Activated T-cell treated with anti-CD3 and anti-CD28 coated beads, Interleukin-2, amount 50 U/mL, for 1 hour (primary cell): ENCODE data around the gene ZNF407.

Experiments used
- DNase-seq: peaks from one replicate; pipeline ENCODE4 v3.0.0-alpha.2; 2020

ZNF407 gene

DNA sequence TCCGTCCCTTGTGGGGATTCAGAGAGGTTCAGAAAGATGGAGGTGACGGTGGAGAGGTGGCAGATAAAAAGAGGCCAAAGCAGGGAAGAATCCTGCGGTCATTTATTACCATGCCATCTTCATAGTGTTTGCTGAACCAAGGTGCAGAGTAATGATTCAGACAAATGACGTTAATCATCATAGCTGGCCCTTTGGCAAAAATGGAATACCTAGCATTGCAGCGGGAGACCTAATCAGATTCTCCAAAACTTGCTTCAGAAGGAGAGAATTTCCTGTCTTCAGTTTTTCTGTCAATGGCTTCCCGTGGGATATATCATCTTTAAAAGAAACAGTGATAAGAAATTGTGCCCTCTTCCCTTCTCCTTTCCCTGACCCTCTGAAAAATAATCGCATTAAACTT is 435.8 kb downstream of the ZNF407 start:
- DNase-seq, result no peak

DNA sequence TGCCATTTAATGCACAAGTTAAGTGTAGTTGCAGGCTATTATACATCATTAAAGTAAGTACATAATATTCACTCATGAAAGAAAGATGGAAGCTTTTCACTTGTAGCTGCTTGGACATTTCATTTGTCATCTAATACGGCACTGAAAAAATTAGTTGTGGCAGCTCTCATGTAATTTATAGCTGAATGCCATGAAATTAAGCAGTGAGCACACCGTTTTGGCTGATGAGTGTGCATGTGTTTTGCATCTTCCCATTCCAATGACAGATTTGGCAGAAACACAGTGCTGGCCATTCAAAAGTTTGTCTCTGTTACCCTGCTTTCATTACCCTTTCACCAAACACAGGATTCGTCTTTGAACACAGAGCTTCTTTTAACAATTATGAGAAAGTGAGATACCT is 437.3 kb downstream of the ZNF407 start:
- no peak for DNase-seq

DNA sequence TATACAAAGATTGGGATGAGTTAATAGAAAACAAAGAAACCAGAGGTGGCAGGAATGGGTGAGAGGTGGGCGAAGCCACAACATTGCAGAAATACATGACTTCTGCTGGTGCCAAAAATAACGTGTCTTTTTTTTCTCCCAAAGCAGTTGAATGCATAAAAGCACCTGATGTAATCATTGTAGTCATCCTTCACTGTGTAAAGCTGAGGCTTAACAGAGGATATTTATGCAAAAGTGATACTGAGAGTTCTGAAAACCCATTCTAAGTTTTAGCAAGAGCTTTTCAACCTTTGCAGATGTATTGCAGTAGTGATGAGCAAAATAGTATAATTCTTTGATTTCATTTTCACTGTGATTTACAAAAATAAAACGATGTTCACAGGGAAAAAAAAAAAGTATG is 438.3 kb downstream of the ZNF407 start:
- DNase-seq, result no peak

DNA sequence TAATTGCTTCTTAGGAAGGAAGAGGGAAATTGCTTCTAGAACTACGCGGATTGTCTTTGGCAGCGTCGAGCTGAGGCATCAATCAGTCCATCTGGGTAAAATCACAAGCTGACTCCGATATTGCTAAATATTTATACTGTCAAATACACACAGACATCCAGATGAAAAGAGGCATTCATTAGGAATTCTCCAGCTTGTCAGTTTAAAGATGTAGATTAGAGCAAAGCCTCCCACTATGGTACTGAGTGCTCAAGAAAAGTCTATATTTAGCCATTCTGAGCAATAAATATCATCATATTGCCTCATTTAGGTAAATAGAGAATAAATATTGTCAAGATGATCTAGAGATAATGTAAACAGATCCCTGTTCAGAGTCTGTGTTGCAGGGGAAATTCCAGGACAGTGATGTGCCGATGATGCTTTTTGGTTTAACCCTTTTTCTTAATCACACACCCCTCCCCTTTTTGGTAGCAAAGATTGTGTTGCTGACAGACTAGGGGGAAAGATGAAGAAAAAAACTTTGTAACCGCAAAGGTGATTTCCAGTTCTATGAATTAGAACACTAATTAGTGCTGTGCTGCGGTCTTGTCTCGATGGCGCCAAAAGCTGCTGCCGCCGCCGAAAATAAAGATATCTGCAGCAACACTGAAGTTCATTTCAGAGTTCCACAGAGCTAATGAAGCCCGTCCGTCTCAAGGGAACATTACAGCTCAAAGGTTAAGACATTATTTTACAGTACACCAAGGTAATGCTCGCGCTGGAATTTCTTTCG is 439.4 kb downstream of the ZNF407 start:
- no peak for DNase-seq

DNA sequence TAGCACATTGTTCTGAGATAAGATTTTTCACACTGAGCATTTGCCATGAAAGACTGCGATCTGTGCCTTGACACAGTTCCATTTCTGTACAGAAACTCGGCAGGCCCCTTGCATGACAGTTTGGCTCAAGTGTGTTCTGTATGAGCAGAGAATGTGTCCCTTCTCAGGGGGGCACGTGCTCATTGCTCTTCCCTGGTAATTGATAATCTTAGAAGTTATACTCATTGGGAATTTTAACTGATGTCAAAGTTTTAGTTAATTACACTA is 440.0 kb downstream of the ZNF407 start:
- DNase-seq, result no peak

DNA sequence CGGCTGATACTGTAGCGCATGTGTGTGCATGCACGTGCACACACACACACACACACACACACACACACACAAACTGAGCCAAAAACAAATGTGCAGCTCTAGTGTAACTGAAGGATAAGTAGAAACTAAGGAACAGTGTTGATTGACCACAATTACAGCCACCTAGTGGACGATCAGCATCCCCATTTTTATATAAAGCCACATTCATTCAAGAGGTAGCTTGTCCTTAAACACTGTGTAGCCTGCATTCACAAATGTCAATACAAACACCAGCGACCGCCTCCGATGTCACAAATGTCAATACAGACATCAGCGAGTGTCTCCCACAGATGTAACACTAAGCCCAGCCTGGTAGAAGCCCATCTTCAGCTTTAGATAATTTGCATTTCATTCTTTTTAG is 443.9 kb downstream of the ZNF407 start:
- no peak for DNase-seq

DNA sequence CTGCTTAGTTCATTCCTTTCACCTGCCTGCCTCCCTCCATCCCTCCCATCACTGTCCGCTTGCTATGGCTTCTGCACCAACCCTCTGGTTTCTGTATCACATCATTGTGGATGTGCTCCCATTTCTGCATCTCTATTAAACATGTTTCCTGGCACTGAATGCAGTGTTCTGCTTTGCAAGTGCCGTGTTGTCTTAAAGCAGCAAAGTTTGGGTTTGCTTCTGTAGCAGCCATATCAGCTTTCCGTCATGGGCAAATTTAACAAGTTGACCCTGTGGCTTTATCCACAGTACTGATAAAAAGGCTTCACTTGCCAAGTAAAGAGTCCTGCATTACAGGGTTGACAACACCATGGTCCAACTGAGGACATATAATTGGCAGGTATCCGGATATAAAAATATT is 445.8 kb downstream of the ZNF407 start:
- DNase-seq, result no peak

DNA sequence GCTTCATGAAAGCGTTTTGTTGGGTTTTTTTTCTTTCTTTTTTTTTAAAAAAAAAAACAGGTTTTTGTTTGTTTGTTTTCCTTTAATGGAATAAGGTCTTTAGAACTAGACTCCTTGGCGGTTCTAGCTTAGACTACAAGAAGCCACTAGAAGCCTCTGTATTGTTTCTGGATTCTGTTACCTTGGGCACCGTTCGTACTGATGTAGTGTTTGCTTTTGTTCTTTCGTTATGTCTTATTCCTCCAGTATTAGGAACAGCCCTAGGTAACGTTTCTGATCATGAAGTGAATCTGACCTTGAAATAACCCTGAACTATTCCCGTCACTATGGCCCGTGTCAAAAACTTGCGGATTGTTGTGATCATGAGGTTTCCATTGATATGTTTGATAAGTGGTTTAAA is 446.6 kb downstream of the ZNF407 start:
- DNase-seq, result no peak

DNA sequence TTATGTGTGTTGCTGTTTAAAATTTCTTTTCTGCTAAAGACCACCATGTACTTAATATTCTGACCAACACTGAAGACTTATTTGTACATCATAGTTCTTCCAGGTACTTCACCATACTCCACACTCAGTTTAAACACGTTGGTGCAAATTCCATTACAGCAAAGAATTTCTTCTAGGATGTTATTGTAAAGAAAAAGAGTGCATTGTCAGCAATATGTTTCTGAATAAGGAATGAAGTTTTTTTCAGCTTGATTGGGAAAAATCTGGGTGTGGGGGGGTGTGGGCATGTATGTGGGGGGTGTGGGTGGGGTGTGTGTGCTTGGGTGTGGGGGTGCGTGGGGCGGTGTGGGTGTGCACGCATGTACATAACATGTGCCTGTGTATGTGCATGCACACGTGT is 447.1 kb downstream of the ZNF407 start:
- no peak for DNase-seq

DNA sequence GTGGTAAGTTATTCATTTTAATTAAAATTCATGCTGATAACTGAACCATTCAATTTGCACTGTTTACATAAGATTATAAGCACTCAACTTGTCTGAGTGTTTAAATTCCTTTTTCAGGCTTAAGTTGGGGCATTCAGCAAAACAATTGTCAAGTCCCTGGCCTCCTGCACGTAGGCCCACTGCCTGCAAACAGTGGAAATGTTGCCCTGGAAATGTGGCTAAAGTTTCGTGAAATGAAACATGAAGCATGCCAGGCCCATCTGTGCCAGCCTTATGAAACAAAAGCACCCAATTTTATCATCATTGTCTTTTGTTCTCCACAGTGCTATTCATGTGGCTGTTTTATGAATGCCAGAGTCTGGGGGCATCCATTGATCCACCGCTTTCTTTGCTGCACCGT is 447.6 kb downstream of the ZNF407 start:
- DNase-seq, result no peak

DNA sequence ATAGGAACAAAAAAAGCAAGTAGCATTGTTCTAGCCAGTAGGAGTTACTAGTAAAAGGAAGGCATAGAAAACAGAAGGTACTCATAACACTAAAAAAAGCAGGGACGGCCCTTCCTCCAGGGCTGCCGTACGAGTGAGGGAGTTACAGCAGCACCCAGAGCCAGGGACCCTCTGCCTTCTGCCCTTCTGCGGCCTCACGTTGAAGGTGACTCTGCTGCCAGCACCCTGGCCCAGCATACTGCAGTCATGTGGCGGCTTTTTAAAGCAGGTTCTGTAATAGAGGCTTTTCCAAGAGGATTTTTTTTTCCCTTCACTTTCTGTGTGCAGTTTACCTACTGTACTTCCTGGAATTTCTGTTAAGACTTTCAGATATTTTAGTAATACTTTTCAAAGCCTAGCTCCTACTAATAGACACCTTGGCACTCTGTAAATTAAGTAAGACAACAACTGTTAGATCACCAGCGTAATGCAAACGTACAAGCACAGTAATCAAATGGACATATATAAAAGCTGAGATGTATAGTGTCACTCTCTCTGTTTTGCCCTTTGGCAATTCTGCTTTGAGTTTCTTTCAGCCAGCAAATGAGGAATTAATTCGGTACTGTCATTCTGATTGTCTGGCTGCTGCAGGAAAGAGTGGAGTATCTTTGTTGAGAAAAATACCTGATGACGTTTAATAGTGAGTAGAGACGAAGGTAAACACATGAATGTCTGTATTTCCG is 449.7 kb downstream of the ZNF407 start:
- no peak for DNase-seq

DNA sequence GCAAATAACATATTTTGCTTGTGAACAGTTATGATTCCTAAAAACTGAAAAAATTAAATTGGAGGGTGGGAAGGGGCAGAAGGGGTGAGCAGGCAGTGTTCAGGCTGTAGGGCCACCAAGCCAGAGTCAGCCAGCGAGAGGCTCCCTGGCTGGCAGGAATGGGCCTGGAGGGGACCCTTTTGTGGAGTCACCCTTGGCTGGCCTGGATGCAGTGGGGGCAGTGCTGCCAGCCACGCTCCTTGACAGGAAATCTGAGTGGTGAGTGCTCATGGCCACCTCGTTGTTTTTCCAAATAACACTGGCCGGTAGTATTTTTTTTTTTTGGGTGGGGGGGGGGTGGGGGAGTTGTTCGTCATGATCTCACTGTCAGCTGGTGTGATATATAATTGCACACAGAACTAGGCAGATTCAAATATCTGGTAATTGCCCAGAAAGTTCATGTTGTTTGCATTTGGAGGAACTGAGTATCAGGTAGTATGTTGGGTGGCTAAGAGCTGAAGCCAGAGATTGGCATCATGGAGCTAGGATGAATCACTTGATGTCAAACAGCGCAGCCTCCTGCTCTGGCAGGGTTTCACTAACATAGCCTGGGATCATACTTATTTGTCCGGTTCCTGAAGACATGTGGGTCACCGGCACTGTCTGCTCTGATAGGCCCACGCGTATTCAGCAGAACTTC is 451.2 kb downstream of the ZNF407 start:
- no peak for DNase-seq

DNA sequence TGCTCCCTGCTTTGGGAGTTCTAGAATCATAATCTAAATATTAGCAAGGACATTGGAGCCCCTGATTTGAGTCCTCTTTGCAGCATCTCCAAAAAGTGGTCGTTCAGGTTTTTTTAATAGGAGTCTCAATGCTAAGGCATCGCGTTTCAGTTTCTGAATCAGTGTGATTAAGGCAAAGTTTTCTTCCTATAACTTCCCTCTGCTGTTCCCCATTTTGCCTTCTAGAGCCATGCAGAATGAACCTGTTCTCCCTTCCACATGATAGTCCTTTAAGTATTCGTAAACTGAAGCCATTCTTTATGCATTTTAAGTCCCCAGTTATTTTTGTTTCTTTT is 451.8 kb downstream of the ZNF407 start:
- DNase-seq, result no peak

DNA sequence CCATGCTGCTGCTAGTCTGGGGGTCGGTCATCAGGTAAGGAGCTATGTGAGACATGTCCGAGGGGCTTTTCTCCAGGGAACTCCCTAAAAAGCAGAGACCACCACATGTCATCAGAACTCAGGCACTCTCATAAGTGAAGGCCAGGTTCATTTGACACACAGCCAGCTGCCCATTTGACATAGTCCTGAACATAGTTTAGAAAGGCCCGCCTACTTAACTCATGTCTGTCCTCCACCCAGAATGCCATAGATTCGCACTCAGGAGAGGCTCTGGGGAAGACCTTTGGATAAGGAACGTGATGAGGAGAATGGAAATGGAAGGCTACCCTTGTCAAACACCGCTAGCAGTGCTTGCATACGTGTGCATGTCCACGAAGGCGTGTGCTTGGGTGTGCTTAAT is 454.1 kb downstream of the ZNF407 start:
- no peak for DNase-seq

DNA sequence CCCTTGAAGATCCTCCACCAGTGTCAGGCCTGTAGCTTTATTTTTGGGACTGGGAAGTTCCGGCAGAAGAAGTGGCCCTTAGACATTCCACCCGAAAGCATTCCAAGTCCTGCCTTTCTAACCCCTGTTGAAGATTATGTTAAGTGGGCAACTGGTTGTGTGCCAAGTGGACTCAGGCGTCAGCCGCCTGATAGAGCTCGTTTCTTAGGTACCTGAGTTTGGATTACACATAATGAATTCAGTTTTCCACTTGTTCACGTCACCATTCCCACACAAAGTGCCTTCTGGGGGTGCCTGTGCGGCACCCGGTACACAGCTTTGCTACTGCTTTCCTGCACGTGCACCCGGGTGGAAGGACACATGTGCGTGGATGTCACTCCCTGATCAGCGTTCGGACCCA is 454.8 kb downstream of the ZNF407 start:
- no peak for DNase-seq

DNA sequence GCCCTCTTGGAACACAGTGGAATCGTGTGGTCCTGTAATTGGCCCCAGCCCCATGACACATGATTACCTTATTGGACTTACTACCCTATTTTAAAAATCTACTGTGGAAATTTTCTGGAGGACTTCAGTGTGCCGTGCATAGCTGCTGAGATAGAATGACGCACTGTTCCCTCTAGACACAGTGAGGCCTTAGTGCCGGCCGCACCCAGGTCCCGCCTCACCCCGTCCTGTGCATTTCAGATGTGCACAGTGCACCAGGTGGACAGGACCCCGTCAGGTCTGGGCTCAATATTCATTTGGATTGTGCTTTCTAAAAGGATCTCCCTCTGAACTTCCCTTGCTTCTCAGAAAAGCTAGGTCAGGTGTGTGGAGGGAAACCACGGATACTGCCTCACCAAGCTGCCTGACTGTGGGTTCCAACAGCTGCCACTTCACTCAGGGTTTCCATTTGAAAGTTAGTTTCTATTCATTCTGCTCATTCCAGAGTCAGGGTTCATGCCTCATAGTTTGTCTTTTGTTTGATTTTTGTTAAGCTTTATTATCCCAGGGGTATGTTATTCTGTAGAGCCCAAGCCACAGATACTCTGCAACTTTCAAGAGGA is 455.5 kb downstream of the ZNF407 start:
- DNase-seq, result no peak

DNA sequence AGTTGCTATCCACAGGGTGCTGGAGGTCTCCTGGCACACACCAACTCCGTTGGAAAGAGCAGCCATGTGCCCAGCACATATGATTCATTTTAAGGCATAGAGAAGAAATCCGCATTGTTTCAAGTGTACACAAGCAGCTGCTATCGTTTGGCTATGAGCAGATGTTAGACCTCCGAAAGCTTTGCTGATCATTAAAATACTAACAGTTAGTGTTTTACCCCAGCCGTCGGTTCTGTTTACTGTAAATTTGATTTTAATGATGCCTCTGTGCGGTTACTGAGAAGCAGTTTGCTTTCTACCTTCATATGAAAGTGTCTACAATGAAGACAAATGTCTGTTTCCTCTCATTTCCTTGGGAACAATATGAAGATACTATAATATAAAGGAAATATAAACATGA is 456.4 kb downstream of the ZNF407 start:
- no peak for DNase-seq

DNA sequence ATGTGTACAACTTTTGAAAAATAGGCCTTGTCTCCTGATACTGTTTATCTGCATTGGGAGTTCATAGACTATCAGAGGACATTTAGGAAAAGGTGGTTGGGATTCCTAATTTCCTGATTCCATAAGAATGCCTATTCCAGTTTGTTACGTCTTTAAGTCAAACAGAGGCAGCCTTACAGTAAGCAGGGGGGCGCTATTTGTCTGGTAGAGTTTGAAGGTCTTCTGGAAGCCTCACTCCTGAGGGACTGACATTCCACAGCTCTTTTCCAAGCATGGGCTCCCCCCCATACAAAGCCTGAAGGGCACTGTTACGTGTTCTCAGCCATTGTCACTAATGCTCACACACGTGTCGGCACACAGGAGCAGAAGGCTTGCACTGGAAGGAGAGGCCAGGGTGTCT is 456.9 kb downstream of the ZNF407 start:
- no peak for DNase-seq

DNA sequence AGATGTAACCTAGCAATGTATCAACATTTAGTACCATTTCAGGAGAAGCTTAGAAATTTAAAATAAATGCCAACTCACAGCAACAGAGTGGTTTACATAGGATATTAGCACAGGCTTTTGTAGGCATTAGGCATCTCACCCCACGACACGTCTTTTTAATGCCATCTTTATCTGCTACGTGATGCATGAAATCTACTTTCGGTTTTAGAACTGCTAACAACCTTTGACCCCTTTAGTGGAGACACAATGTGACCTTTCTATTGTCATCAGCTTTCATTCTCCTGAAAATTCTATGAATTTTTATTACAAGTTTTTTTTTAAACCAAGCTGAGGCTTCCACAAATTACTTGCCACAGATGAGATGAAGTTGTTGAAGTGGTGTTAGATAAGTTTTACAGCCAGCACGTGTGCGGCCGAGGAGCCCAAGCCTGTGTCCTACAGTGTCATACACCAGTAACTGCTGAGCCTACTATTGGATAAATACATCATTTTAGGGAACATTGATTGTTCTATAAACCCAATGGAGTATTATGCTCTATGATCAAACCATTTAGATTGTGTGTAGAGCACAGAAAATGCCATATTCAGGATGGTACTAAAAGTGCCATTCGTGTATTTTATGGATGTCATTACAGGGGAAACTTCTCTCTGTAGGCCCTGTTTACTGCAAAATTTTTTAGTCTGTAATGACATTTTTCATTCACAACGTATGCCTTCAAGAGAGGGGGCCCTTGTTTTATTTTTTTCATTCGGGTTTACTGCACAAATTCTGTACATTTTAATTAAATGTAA is 459.7 kb downstream of the ZNF407 start:
- no peak for DNase-seq

DNA sequence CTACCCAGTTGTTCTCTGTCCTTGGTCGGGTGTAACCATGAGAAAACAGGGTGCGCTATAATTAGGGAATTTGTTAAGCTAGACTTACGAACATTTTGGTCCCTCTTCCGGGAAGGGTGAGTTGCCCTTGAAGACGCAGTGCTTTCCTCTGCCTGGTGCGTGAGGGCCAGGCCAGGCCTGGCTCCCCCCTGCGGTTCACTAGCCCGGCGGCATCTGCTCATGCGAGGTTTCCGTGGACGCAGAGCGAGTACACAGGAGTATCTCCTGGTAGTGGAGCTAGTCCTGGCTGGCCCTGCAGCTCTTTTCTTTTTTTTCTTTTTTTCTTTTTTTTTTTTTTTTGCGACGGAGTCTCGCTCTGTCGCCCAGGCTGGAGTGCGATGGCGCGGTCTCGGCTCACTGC is 462.5 kb downstream of the ZNF407 start:
- DNase-seq, result no peak

DNA sequence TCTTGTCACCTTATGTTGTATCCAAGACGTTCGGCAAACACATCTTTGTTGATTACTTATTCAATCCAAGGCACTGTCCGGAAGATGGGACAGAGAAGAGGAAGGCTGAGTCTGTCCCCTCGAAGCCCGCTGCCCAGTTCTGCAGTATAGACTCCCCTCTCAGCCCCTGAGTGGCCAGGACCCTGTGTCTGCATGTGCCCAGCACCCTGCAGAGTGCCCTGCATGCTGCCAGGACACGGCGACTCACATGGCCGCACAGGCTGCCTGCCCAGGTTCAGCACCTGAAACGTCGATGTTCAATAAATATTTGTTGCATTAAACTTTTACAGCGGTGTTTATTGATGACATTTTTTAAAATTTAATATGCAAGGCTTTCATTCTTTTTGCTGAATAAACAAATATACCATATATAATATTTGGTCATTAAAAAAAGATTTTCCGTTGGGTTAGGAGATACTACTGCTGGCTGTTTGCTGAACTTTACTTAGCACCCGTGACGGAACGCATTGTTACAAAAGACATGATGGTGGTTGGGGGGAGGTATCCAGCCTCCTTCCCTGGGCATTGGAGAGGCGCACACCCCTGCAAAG is 464.7 kb downstream of the ZNF407 start:
- DNase-seq, result no peak

DNA sequence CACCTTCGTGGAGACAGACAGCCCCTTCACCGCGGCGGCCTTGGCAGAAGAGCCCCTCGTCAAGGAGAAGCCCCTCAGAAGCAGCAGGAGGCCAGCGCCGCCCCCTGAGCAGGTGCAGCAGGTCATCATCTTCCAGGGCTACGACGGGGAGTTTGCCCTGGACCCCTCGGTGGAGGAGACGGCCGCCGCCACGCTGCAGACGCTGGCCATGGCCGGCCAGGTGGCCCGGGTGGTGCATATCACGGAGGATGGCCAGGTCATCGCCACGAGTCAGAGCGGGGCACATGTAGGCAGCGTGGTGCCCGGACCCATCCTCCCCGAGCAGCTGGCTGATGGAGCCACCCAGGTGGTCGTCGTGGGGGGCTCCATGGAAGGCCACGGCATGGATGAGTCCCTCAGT is 465.5 kb downstream of the ZNF407 start:
- no peak for DNase-seq
